ENCODE data around the gene BID. TPM values are rescaled to one million over a fixed set of nuclear protein-coding genes. Genes with fewer than 3 reads are reported as not detected.
A peak's percentile ranks its signal among the peaks of the same experiment; 100 is the strongest.

The BID gene
- total and polyA plus RNA-seq, 10 of the 15 experiments (the other 5 are each of a cell fraction or from before 2014, with no cell fraction given) = 7.9 to 241 (median 136) TPM

DNA sequence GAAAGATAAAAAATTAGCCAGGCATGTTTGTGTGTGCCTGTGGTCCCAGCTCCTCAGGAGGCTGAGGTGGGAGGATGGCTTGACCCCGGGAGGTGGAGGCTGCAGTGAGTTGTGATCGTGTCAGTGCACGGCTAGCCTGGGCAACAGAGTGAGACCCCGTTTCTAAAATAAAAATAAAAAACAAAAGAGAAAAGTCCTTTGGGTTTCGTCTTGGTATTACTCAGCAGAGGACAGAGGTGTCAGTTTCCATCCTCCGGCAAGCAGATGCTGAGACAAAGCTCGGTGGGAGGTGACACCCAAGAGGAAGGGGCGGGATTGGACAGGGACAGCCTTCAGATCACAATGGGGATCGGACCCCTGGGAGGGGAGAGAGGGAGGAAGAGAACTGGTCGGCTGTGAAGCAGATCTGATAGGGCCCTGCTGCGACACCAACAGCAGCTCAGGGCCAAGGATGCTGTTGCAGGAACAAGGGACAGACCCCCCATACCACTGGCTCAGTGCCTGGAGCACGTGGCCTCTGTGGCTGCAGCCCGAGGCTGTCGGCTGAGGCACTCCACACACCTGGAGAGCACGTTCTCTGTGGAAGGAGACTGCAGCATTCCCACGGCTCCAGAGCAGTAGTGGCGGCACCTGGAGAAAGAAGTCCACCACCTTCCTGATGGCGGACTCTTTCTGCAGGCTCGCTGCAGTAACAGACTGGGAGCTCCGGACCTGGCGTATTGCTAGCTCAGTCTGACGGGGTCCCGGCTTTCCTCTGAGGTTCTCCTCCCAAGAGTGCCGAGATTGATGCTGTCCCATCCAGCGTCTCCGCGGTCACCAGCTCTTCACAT is 5.2 kb upstream of the BID start (continued):
- TF ChIP-seq NFXL1 (IDR thresholded peaks at IDR 0.05; ENCODE audit: borderline replicate concordance) = no peak
- no peak for TF ChIP-seq FOXK2 (IDR thresholded peaks at IDR 0.05)
- peak; percentile 72 for TF ChIP-seq EED (IDR thresholded peaks at IDR 0.05; ENCODE audit: low read depth)
- no peak for TF ChIP-seq SREBF1 (IDR thresholded peaks at IDR 0.05; ENCODE audit: low read length)
- TF ChIP-seq SMARCA5 (IDR thresholded peaks at IDR 0.05) = peak; percentile 92
- no peak for TF ChIP-seq TARDBP (IDR thresholded peaks at IDR 0.05; ENCODE audit: borderline replicate concordance)
- no peak for TF ChIP-seq PAX8 (IDR thresholded peaks at IDR 0.05)
- no peak for TF ChIP-seq CHD1 (IDR thresholded peaks at IDR 0.05; ENCODE audit: low read depth, low read length)
- TF ChIP-seq ZBTB11 (CRISPR knock-in tag; IDR thresholded peaks at IDR 0.05) = no peak
- no peak for TF ChIP-seq STAT1 (conservative IDR thresholded peaks at IDR 0.05)
- no peak; the same call in 1 of the 2 replicates for TF ChIP-seq SMAD5 (IDR thresholded peaks at IDR 0.05; ENCODE audit: low read depth)
- peak; percentile 82 for TF ChIP-seq NBN (IDR thresholded peaks at IDR 0.05)
- no peak for TF ChIP-seq BCLAF1 (IDR thresholded peaks at IDR 0.05)
- 0 out of 2 replicates have a peak, but pooled peaks have one; percentile 63 for TF ChIP-seq CBX5 (IDR thresholded peaks at IDR 0.05; ENCODE audit: low read depth)
- TF ChIP-seq HCFC1 (IDR thresholded peaks at IDR 0.05; ENCODE audit: low read length) = no peak
- TF ChIP-seq SMC3 (IDR thresholded peaks at IDR 0.05; ENCODE audit: borderline replicate concordance, low read length) = no peak
- 0 out of 2 replicates have a peak, but pooled peaks have one; percentile 63 for TF ChIP-seq ZBED1 (IDR thresholded peaks at IDR 0.05; ENCODE audit: borderline replicate concordance)
- no peak for TF ChIP-seq ZSCAN29 (IDR thresholded peaks at IDR 0.05)
- no peak for TF ChIP-seq CBX3 (IDR thresholded peaks at IDR 0.05; ENCODE audit: borderline replicate concordance, low read depth)
- TF ChIP-seq RB1 (IDR thresholded peaks at IDR 0.05; ENCODE audit: borderline replicate concordance) = no peak
- TF ChIP-seq, protein P1, sequence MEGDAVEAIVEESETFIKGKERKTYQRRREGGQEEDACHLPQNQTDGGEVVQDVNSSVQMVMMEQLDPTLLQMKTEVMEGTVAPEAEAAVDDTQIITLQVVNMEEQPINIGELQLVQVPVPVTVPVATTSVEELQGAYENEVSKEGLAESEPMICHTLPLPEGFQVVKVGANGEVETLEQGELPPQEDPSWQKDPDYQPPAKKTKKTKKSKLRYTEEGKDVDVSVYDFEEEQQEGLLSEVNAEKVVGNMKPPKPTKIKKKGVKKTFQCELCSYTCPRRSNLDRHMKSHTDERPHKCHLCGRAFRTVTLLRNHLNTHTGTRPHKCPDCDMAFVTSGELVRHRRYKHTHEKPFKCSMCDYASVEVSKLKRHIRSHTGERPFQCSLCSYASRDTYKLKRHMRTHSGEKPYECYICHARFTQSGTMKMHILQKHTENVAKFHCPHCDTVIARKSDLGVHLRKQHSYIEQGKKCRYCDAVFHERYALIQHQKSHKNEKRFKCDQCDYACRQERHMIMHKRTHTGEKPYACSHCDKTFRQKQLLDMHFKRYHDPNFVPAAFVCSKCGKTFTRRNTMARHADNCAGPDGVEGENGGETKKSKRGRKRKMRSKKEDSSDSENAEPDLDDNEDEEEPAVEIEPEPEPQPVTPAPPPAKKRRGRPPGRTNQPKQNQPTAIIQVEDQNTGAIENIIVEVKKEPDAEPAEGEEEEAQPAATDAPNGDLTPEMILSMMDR (IDR thresholded peaks at IDR 0.05 in 2 of 3, conservative IDR thresholded peaks at IDR 0.05 in 1 of 3; ENCODE audit: control insufficient read depth in 2 of 3, extremely low read depth in 1 of 3, insufficient read depth in 1 of 3, low read depth in 3 of 3, low read length in 3 of 3) = no peak
- TF ChIP-seq, protein P2, sequence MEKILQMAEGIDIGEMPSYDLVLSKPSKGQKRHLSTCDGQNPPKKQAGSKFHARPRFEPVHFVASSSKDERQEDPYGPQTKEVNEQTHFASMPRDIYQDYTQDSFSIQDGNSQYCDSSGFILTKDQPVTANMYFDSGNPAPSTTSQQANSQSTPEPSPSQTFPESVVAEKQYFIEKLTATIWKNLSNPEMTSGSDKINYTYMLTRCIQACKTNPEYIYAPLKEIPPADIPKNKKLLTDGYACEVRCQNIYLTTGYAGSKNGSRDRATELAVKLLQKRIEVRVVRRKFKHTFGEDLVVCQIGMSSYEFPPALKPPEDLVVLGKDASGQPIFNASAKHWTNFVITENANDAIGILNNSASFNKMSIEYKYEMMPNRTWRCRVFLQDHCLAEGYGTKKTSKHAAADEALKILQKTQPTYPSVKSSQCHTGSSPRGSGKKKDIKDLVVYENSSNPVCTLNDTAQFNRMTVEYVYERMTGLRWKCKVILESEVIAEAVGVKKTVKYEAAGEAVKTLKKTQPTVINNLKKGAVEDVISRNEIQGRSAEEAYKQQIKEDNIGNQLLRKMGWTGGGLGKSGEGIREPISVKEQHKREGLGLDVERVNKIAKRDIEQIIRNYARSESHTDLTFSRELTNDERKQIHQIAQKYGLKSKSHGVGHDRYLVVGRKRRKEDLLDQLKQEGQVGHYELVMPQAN (conservative IDR thresholded peaks at IDR 0.05) = peak; percentile 41; the same call in 1 of the 2 replicates

All from GM12878 (cell line).